Liver (tissue), 9 donors: ENCODE results near the gene SIM2. TPM values are rescaled to one million over a fixed set of nuclear protein-coding genes. Genes with fewer than 3 reads are reported as not detected.

Experiments used
- DNase-seq: peaks from one replicate; pipeline ENCODE4 v3.0.0-alpha.2; 2017; ENCODE audit warnings: low spot score
- H3K27ac ChIP-seq, 2 donors: one replicate each; pipeline ENCODE4 v1.7.0; 2013; ENCODE audit warnings: inconsistent platforms in 2 of 2, low read length in 2 of 2, control low read depth in 1 of 2, low read depth in 1 of 2, mild to moderate bottlenecking in 1 of 2
- H3K27me3 ChIP-seq, 4 donors: one replicate each; pipeline versions ENCODE4 v1.6.1 to v1.7.0; 2013; ENCODE audit warnings: low read length in 3 of 4, inconsistent platforms in 1 of 4, mild to moderate bottlenecking in 1 of 4, moderate library complexity in 1 of 4; ENCODE audit not compliant: control insufficient read depth in 4 of 4, insufficient read depth in 4 of 4
- H3K36me3 ChIP-seq, 4 donors: one replicate each; pipeline versions ENCODE4 v1.6.1 to v1.7.0; 2013; ENCODE audit warnings: low read length in 3 of 4, mild to moderate bottlenecking in 3 of 4, low read depth in 1 of 4, moderate library complexity in 1 of 4; ENCODE audit not compliant: control insufficient read depth in 4 of 4, insufficient read depth in 3 of 4
- H3K4me1 ChIP-seq, 4 donors: one replicate each; pipeline versions ENCODE4 v1.6.1 to v1.7.0; 2013; ENCODE audit warnings: low read length in 3 of 4, mild to moderate bottlenecking in 3 of 4, moderate library complexity in 1 of 4; ENCODE audit not compliant: control insufficient read depth in 4 of 4, insufficient read depth in 4 of 4
- H3K4me3 ChIP-seq, 3 donors: one replicate each; pipeline versions ENCODE4 v1.6.1 to v1.7.0; 2013; ENCODE audit warnings: low read length in 3 of 3, control low read depth in 1 of 3, low read depth in 1 of 3, mild to moderate bottlenecking in 1 of 3
- H3K9ac ChIP-seq, 2 donors: one replicate each; pipeline ENCODE4 v1.7.0; 2013; ENCODE audit warnings: low read length in 2 of 2, mild to moderate bottlenecking in 2 of 2, moderate library complexity in 2 of 2, control low read depth in 1 of 2, low read depth in 1 of 2
- H3K9me3 ChIP-seq, 4 donors: one replicate each; pipeline versions ENCODE4 v1.6.1 to v1.7.0; 2013; ENCODE audit warnings: low read length in 3 of 4; ENCODE audit not compliant: control insufficient read depth in 4 of 4
- CTCF ChIP-seq: fragments of 150-350 bp; IDR thresholded peaks from 2 replicates; pipeline ENCODE4 v1.5.1; 2017; ENCODE audit warnings: improper control_type of control experiment, low read depth, low read length; ENCODE audit not compliant: missing input control
- EGR1 ChIP-seq, 2 donors: IDR thresholded peaks; 2 replicates each; pipeline ENCODE4 v1.6.1; 2016 to 2018; ENCODE audit warnings: antibody characterized with exemption in 2 of 2, low read depth in 2 of 2
- GABPA ChIP-seq, 2 donors: IDR thresholded peaks in 1 of 2; conservative IDR thresholded peaks in 1 of 2; 2 replicates each; pipeline ENCODE4 v1.6.1; 2016; ENCODE audit warnings: antibody characterized with exemption in 2 of 2, mild to moderate bottlenecking in 1 of 2, moderate library complexity in 1 of 2
- HNF4A ChIP-seq, 2 donors: conservative IDR thresholded peaks; 2 replicates each; pipeline ENCODE4 v1.6.1; 2016; ENCODE audit warnings: antibody characterized with exemption in 2 of 2, mild to moderate bottlenecking in 2 of 2
- HNF4G ChIP-seq: IDR thresholded peaks from 2 replicates; pipeline ENCODE4 v1.6.1; 2016; ENCODE audit warnings: antibody characterized with exemption
- JUND ChIP-seq, 2 donors: IDR thresholded peaks; 2 replicates each; pipeline ENCODE4 v1.6.1; 2016; ENCODE audit warnings: antibody characterized with exemption in 2 of 2
- MAX ChIP-seq: IDR thresholded peaks from 2 replicates; pipeline ENCODE4 v1.6.1; 2016; ENCODE audit warnings: antibody characterized with exemption
- NR2F2 ChIP-seq: IDR thresholded peaks from 2 replicates; pipeline ENCODE4 v1.6.1; 2016; ENCODE audit warnings: antibody characterized with exemption
- RXRA ChIP-seq, 2 donors: IDR thresholded peaks; 2 replicates each; pipeline ENCODE4 v1.6.1; 2017 to 2018; ENCODE audit warnings: antibody characterized with exemption in 2 of 2, mild to moderate bottlenecking in 1 of 2
- SP1 ChIP-seq: IDR thresholded peaks from 2 replicates; pipeline ENCODE4 v1.6.1; 2018; ENCODE audit warnings: antibody characterized with exemption, mild to moderate bottlenecking
- TAF1 ChIP-seq: conservative IDR thresholded peaks from 2 replicates; pipeline ENCODE4 v1.6.1; 2016; ENCODE audit warnings: antibody characterized with exemption, mild to moderate bottlenecking
- YY1 ChIP-seq: IDR thresholded peaks from 2 replicates; pipeline ENCODE4 v1.6.1; 2016; ENCODE audit warnings: antibody characterized with exemption, mild to moderate bottlenecking
- WGBS: extraction: QIAGEN DNeasy Blood & Tissue Kit; methylation state at CpG from one replicate; pipeline ENCODE4 v1.1.7; 2013; 5-methylcytosine and 5-hydroxymethylcytosine counted together
- polyA plus RNA-seq, 2 donors: library from polyadenylated mRNA; stranded (reverse) in 1 of 2; unstranded in 1 of 2; fragments of 200-250 nt in 1 of 2; fragments of >200 nt in 1 of 2; fragmentation: Nextera tagmentation in 1 of 2; extraction: Ambion mirVana in 1 of 2; gene quantifications; one replicate each; pipeline versions ENCODE4 v1.2.1 to v1.2.3, GENCODE V29; 2013 to 2015
- total RNA-seq, 2 donors: library from RNA; depleted of rRNA; stranded (reverse); fragments of >200 nt; gene quantifications; one replicate each; pipeline ENCODE4 v1.2.3, GENCODE V29; 2014
- TF ChIP-seq, protein P1 (sequence below): IDR thresholded peaks from 2 replicates; pipeline ENCODE4 v1.6.1; 2016; ENCODE audit warnings: antibody characterized with exemption, mild to moderate bottlenecking
- TF ChIP-seq, protein P2 (sequence below): IDR thresholded peaks from 2 replicates; pipeline ENCODE4 v1.6.1; 2016; ENCODE audit warnings: antibody characterized with exemption
- TF ChIP-seq, protein P3 (sequence below): IDR thresholded peaks from 2 replicates; pipeline ENCODE4 v1.6.1; 2016; ENCODE audit warnings: antibody characterized with exemption
- donor health status: healthy.
- donor health status: healthy.
- donor health status: healthy.
- donor health status: healthy.
- donor health status: healthy.

SIM2 gene
- total and polyA plus RNA-seq, 4 donors: 0.19 TPM; not detected in 3

GRCh38 chr21:36766511-36766910 is 67.6 kb downstream of the SIM2 start:
- Histone ChIP-seq H3K9me3 (no peaks in the 10 kb centered on the region), H3K9ac (no peak overlapping the region)
- 96% methylated on average over 6 of the region's 6 CpGs for WGBS

DNA sequence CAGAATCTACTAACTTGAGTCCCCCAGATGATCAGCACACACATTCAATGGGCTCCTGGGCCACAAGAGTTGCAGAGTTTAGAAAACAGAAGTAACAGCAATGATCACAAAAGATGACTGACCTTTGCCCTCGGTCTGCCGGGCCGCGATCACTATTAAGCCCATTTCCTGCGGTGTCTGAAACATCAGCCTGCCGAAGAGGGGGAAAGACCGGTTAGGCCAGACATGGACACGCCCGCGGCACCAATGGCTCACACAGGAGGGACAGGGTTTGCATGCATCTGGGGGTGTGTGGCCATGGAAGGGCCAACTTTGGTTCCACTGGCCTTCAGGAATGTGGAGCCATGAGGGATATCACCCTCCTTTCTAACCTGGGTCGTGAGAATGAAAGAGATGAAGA is 68.2 kb downstream of the SIM2 start:
- Histone ChIP-seq H3K4me3 (no peak overlapping the region), H3K36me3 (peaks cover 0 to 3% (median under 1%) of the 10 kb centered on the region in 4 donors), H3K4me1 (no peaks in the 10 kb centered on the region), H3K27ac (no peak overlapping the region), H3K9me3 (no peaks in the 10 kb centered on the region), H3K9ac (no peak overlapping the region), H3K27me3 (no peaks in the 10 kb centered on the region)
- no peak for TF ChIP-seq NR2F2
- no peak for TF ChIP-seq EGR1 (IDR thresholded peaks at IDR 0.05; ENCODE audit: low read depth in 2 of 2)
- TF ChIP-seq JUND (IDR thresholded peaks at IDR 0.05): no peak
- no peak for TF ChIP-seq HNF4A (conservative IDR thresholded peaks at IDR 0.05)
- WGBS: 90% methylated on average over 11 of the region's 11 CpGs
- no peak for DNase-seq

More at GRCh38 chr21:36766511-36766910, 67.6 kb downstream of the SIM2 start:
- Histone ChIP-seq H3K36me3 (peaks cover 0 to 3% (median under 1%) of the 10 kb centered on the region in 4 donors), H3K4me1 (no peaks in the 10 kb centered on the region), H3K27ac (no peak overlapping the region), H3K27me3 (no peaks in the 10 kb centered on the region), H3K4me3 (no peak overlapping the region)
- TF ChIP-seq MAX (no peak), YY1 (no peak), NR2F2 (no peak), HNF4G (no peak), GABPA (IDR thresholded peaks at IDR 0.05 in 1 of 2, conservative IDR thresholded peaks at IDR 0.05 in 1 of 2) (no peak), SP1 (no peak), RXRA (IDR thresholded peaks at IDR 0.05) (no peak)
- TF ChIP-seq, protein P1, sequence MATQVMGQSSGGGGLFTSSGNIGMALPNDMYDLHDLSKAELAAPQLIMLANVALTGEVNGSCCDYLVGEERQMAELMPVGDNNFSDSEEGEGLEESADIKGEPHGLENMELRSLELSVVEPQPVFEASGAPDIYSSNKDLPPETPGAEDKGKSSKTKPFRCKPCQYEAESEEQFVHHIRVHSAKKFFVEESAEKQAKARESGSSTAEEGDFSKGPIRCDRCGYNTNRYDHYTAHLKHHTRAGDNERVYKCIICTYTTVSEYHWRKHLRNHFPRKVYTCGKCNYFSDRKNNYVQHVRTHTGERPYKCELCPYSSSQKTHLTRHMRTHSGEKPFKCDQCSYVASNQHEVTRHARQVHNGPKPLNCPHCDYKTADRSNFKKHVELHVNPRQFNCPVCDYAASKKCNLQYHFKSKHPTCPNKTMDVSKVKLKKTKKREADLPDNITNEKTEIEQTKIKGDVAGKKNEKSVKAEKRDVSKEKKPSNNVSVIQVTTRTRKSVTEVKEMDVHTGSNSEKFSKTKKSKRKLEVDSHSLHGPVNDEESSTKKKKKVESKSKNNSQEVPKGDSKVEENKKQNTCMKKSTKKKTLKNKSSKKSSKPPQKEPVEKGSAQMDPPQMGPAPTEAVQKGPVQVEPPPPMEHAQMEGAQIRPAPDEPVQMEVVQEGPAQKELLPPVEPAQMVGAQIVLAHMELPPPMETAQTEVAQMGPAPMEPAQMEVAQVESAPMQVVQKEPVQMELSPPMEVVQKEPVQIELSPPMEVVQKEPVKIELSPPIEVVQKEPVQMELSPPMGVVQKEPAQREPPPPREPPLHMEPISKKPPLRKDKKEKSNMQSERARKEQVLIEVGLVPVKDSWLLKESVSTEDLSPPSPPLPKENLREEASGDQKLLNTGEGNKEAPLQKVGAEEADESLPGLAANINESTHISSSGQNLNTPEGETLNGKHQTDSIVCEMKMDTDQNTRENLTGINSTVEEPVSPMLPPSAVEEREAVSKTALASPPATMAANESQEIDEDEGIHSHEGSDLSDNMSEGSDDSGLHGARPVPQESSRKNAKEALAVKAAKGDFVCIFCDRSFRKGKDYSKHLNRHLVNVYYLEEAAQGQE: no peak
- TF ChIP-seq, protein P2, sequence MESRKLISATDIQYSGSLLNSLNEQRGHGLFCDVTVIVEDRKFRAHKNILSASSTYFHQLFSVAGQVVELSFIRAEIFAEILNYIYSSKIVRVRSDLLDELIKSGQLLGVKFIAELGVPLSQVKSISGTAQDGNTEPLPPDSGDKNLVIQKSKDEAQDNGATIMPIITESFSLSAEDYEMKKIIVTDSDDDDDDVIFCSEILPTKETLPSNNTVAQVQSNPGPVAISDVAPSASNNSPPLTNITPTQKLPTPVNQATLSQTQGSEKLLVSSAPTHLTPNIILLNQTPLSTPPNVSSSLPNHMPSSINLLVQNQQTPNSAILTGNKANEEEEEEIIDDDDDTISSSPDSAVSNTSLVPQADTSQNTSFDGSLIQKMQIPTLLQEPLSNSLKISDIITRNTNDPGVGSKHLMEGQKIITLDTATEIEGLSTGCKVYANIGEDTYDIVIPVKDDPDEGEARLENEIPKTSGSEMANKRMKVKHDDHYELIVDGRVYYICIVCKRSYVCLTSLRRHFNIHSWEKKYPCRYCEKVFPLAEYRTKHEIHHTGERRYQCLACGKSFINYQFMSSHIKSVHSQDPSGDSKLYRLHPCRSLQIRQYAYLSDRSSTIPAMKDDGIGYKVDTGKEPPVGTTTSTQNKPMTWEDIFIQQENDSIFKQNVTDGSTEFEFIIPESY: no peak
- DNase-seq: no peak

GRCh38 chr21:36768496-36768895 is 69.6 kb downstream of the SIM2 start:
- no peak overlapping the region for H3K9ac ChIP-seq
- TF ChIP-seq SP1: no peak
- TF ChIP-seq HNF4A (conservative IDR thresholded peaks at IDR 0.05): no peak
- TF ChIP-seq, protein P1: no peak
- no peak for TF ChIP-seq RXRA (IDR thresholded peaks at IDR 0.05)
- TF ChIP-seq TAF1: no peak
- TF ChIP-seq MAX: no peak
- TF ChIP-seq, protein P3, sequence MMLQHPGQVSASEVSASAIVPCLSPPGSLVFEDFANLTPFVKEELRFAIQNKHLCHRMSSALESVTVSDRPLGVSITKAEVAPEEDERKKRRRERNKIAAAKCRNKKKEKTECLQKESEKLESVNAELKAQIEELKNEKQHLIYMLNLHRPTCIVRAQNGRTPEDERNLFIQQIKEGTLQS: no peak
- no peak for TF ChIP-seq GABPA (IDR thresholded peaks at IDR 0.05 in 1 of 2, conservative IDR thresholded peaks at IDR 0.05 in 1 of 2)
- no peak for TF ChIP-seq CTCF
- no peak for DNase-seq
- 97% methylated on average over 13 of the region's 13 CpGs for WGBS
- H3K27ac ChIP-seq: no peak overlapping the region
- peaks cover 0 to 8% (median 4%) of the 10 kb centered on the region in 4 donors for H3K4me1 ChIP-seq
- no peak overlapping the region for H3K4me3 ChIP-seq
- no peaks in the 10 kb centered on the region for H3K9me3 ChIP-seq
- H3K27me3 ChIP-seq: no peaks in the 10 kb centered on the region
- H3K36me3 ChIP-seq: peaks cover 0 to 3% (median under 1%) of the 10 kb centered on the region in 4 donors
